ENCODE results near the gene USP49. TPM values are rescaled to one million over a fixed set of nuclear protein-coding genes. Genes with fewer than 3 reads are reported as not detected.

USP49 gene
- total RNA-seq, 2 experiments from 2014 or later = 1.3 TPM

GRCh38 chr6:41940759-41941279 is 45.6 kb upstream of the USP49 start:
- H3K4me1 Mint-ChIP-seq (ENCODE audit: low read depth) = peaks cover 82% of the 10 kb centered on the region

DNA sequence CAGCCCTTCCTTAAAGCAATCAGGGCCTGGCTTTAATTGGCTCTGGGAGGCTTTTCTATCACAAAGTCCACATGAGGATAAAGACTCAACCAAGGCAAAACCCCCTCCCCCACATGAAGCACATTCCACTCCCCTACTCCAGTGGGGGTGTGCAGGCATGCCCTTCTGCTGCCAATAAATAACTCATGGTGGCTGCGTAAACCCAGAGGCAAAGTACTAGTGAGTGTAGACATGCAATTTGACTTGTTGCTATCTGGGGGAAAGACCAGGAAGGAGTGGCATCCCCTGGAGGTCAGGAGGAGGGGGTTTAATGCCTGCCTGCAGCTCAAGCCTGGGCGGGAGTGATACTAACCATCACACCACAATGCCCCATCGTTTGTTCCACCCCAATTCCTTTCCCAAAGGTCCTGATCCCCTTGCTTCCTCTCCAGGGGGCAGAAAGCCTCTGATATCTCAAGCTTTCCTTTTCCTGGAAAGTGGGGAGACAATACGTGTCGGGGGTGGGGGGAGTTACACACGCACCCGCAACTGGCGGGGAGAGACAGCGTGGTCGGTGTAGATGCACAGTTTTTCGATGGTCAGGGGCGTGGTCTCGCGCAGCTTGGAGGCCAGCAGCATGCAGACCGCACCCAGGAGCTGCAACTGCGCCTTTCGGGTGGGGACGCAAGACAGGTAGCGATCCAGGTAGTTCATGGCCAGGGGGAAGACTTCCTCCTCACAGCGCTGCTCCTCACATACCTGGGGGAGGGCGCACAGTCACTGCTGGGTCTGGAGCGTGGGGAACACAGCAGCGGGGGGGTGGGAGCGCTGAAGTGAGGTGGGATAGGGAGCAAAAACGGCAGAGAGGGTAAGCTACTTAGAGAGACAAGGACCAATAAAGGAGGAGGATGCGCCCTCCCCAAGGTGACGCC is 44.9 kb upstream of the USP49 start:
- peaks cover 76% of the 10 kb centered on the region for H3K4me1 ChIP-seq (ENCODE audit: insufficient read depth, low read length)
- DNase-seq = peak in 5 of 14 experiments; percentile 10 to 53 (median 15)
- Mint-ChIP-seq H3K27ac (peak overlapping the region; percentile 93), H3K4me1 (ENCODE audit: low read depth) (peaks cover 81% of the 10 kb centered on the region), H3K4me3 (peak overlapping the region; percentile 97), H3K36me3 (ENCODE audit: low read depth) (peaks cover 68% of the 10 kb centered on the region), H3K27me3 (no peaks in the 10 kb centered on the region), H3K9me3 (no peaks in the 10 kb centered on the region)
- ChIA-PET POLR2A (interaction anchor here (1.0 to 9.1 kb wide), 10 partner anchors 10 to 1039 kb away, joined by 3 to 168 read pairs (median 8); partner anchors contain the start of genes BYSL, MED20, PEX6 and TAF8), CTCF (interaction anchor here (1.1 to 7.7 kb wide), 8 partner anchors 12 to 153 kb away, joined by 3 to 84 read pairs (median 6); partner anchors contain the start of genes BYSL, MED20, TAF8 and TOMM6)
- H3K4me3 ChIP-seq (ENCODE audit: low read length) = peak overlapping the region; percentile 96
- peak; percentile 0 for ATAC-seq (ENCODE audit: poor library complexity)
- H3K36me3 ChIP-seq (ENCODE audit: insufficient read depth, low read length) = peaks cover 38% of the 10 kb centered on the region
- intact Hi-C loops (cut with DNase I, micrococcal nuclease) = loop anchor here (1.0 to 5.0 kb wide), 6 partner anchors 37 to 153 kb away; partner anchors contain the start of genes TOMM6 (in 1 of the 2) and USP49 (in 1 of the 2)
- H3K27ac ChIP-seq (ENCODE audit: low read depth in 1 of 2, low read length in 2 of 2) = peak overlapping the region; percentile 68 to 74
- TF ChIP-seq, protein P1, sequence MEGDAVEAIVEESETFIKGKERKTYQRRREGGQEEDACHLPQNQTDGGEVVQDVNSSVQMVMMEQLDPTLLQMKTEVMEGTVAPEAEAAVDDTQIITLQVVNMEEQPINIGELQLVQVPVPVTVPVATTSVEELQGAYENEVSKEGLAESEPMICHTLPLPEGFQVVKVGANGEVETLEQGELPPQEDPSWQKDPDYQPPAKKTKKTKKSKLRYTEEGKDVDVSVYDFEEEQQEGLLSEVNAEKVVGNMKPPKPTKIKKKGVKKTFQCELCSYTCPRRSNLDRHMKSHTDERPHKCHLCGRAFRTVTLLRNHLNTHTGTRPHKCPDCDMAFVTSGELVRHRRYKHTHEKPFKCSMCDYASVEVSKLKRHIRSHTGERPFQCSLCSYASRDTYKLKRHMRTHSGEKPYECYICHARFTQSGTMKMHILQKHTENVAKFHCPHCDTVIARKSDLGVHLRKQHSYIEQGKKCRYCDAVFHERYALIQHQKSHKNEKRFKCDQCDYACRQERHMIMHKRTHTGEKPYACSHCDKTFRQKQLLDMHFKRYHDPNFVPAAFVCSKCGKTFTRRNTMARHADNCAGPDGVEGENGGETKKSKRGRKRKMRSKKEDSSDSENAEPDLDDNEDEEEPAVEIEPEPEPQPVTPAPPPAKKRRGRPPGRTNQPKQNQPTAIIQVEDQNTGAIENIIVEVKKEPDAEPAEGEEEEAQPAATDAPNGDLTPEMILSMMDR (IDR thresholded peaks at IDR 0.05) = no peak
- H3K9me3 ChIP-seq (ENCODE audit: control insufficient read depth in 1 of 2, insufficient read depth in 1 of 2, low read length in 2 of 2) = no peaks in the 10 kb centered on the region
- H3K27me3 ChIP-seq (ENCODE audit: control insufficient read depth in 1 of 2, insufficient read depth in 2 of 2, low read length in 2 of 2) = no peaks in the 10 kb centered on the region

More at GRCh38 chr6:41940759-41941279, 45.6 kb upstream of the USP49 start:
- TF ChIP-seq, protein P1 (IDR thresholded peaks at IDR 0.05) = no peak
- H3K36me3 Mint-ChIP-seq (ENCODE audit: low read depth) = peaks cover 66% of the 10 kb centered on the region
- Histone ChIP-seq H3K4me3 (ENCODE audit: low read length) (peak overlapping the region; percentile 96), H3K27ac (ENCODE audit: low read depth in 1 of 2, low read length in 2 of 2) (peak overlapping the region; percentile 68 to 74), H3K36me3 (ENCODE audit: insufficient read depth, low read length) (peaks cover 37% of the 10 kb centered on the region), H3K27me3 (ENCODE audit: control insufficient read depth in 1 of 2, insufficient read depth in 2 of 2, low read length in 2 of 2) (no peaks in the 10 kb centered on the region), H3K9me3 (ENCODE audit: control insufficient read depth in 1 of 2, insufficient read depth in 1 of 2, low read length in 2 of 2) (no peaks in the 10 kb centered on the region), H3K4me1 (ENCODE audit: insufficient read depth, low read length) (peaks cover 73% of the 10 kb centered on the region)
- ATAC-seq (ENCODE audit: poor library complexity) (peak; percentile 25), DNase-seq (peak in 11 of 14 experiments; percentile 20 to 68 (median 46))
- POLR2A ChIA-PET = interaction anchor here (0.7 to 9.1 kb wide), 10 partner anchors 9 to 105 kb away, joined by 3 to 168 read pairs (median 4); partner anchors contain the start of genes BYSL, MED20 and TAF8
- no peaks in the 10 kb centered on the region for H3K9me3 Mint-ChIP-seq
- intact Hi-C loops (cut with DNase I, micrococcal nuclease) = loop anchor here (1.0 to 5.0 kb wide), 3 partner anchors 20 to 101 kb away; partner anchors contain the start of genes BYSL (in 1 of the 2) and MED20 (in 1 of the 2)
- H3K27ac Mint-ChIP-seq = peak overlapping the region; percentile 93
- peak overlapping the region; percentile 97 for H3K4me3 Mint-ChIP-seq
- CTCF ChIA-PET = interaction anchor here (1.1 to 7.7 kb wide), 3 partner anchors 18 to 99 kb away, joined by 3 to 84 read pairs (median 5); partner anchors contain the start of genes BYSL and MED20
- no peaks in the 10 kb centered on the region for H3K27me3 Mint-ChIP-seq

All from CD4-positive, alpha-beta T cell (primary cell).